DMS 273 treated with DMSO at 0.1 percent for 48 hours (cell line): Measurements from ENCODE around the gene PRR36.

Source experiments
- DNase-seq: peaks from one replicate; lab custom pipeline; 2025; lab: John Stamatoyannopoulos, UW

PRR36 gene

DNA sequence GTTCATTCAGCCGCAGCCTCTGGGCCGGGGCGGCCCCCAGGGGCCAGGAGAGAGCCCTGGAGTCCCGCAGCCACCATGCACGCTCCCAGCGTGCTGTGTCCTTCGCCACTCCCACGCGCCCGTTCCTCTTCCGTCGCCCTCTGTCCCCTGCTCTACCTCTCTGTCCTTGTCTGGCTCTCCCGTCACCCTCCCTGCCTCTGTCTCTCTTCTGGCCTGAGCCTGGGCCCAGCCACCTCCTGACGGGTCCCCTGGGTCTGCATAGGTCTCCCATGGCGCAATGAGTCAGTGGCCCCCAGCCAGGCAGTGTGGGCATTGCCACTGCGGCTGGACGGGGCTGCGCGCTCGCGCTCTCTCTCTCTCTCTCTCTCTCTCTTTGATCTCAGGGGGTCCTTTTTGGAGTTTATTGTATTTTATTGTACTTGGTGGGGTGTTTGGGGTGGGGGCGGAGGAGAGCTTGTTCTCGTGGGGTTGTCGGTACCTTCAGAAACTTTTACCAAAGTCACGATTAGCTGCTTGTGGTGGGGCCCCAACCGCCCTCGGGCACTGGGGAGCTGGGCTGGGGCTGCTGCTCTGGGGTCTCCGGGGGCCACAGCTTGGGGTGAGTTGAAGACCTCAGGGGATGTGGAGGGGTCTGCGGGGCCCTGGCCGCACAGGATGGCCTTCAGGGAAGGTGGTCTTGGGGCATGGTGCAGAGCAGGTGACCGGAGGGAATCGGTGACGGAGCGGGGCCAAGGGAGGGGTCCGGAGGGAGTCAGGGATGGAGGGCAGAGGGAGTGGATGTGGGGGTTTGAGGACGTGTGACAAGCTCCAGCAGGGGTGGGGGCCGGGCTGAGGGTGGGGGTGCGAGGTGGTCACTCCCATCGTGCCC is 38.7 kb upstream of the PRR36 start:
- no peak for DNase-seq

- DNase-seq: no peak
Measured at GRCh38 chr19:7912144-7912696, 38.0 kb upstream of the PRR36 start.

DNA sequence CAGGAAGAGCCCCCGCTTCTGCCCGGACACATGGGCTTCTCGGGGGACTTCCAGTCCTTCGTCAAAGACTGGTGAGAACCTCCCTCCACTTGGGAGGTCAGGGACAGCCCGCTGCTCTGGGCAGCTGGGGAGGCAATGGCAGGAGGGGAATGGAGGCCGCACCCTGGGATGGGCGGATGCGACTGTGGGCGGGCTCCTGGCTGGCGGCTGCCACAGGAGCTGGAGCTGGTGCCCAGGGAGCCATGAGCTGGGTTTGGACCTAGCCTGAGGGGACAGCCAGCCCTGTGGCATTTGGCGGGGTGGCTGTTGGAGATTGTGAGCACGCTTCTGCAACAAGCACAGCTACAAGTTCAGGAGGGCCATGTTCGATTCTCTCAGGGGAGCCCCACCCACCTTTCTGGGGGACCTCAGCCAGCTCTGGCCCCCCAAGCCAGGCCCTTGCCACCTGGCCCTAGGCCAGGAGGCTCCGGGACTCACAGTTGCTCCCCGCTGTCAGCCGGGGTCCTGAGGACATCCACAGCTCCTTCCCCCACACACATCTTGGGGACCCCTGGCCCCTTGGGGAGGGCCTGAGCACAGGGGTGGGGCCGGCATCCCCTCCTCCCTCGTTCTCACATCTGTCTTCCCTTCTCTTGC is 37.4 kb upstream of the PRR36 start:
- DNase-seq: no peak

DNA sequence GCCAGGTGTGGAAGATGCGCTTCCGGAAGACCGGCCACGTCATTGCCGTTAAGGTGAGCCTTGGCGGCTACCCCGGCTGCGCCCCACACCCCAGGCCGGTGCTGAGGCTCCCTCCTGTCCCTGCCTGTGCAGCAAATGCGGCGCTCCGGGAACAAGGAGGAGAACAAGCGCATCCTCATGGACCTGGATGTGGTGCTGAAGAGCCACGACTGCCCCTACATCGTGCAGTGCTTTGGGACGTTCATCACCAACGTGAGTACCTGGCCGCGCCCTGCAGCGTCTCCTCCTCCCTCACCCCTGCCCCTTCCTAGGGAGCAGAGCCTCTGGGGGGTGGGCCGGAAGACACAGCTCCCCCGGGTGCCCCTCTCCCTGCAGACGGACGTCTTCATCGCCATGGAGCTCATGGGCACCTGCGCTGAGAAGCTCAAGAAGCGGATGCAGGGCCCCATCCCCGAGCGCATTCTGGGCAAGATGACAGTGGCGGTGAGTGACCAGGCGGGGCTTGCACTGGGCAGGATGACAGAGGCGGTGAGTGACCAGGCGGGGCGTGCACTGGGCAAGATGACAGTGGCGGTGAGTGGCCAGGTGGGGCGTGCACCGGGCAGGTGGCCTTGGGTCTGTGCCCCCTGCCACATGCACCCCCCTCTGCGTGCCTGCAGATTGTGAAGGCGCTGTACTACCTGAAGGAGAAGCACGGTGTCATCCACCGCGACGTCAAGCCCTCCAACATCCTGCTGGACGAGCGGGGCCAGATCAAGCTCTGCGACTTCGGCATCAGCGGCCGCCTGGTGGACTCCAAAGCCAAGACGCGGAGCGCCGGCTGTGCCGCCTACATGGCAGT is 36.4 kb upstream of the PRR36 start:
- no peak for DNase-seq

GRCh38 chr19:7909471-7910067 is 35.4 kb upstream of the PRR36 start:
- no peak for DNase-seq

- DNase-seq: no peak
Measured at GRCh38 chr19:7908742-7909461, 34.7 kb upstream of the PRR36 start.

DNA sequence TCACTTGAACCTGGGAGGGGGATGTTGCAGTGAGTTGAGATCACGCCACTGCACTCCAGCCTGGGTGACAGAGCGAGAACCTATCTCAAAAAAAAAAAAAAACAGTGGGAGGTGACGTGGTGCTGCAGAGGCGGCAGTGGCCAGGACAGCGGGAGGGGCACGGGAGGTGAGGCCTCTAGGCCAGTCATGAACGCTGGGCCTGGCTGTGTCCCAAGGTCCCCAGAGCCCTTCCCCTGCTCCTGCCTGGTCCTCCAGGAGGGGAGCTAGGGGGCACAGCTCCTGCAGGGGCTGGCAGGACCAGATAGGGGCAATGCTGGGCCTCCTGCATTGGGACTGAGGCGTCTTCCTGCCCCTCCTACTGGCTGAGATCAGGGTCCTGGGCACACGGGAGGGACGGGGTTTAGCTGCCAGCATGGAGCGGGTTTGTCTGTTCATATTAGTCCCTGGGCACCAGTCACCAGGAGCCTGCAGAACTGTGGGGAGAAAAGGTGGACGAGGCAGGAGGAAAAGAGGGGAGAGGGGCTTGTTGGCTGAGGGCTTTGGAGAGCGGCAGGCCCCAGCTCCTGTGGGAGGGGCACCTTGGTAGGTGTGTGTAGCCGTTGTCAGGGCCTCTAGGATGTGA is 34.0 kb upstream of the PRR36 start:
- no peak for DNase-seq

DNA sequence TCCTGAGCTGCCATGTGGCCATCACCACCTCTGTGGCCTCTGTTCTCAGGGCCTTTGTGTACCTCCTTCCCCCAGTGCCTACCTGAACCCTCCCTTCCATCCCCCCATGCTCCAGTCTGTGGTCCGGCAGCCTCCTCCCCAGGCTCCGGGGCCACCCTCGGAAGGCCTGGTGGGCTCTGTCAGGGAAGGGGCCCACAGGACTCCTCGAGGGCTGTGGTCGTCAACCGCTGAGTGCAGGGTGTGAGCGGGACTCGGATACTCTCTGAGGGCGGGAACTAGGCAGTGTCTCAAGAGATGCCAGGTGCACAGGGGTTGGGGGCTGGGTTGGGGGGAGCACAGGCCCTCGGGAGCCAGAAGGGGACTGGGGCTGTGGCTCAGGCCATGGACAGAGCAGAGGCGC is 33.4 kb upstream of the PRR36 start:
- DNase-seq: no peak

DNA sequence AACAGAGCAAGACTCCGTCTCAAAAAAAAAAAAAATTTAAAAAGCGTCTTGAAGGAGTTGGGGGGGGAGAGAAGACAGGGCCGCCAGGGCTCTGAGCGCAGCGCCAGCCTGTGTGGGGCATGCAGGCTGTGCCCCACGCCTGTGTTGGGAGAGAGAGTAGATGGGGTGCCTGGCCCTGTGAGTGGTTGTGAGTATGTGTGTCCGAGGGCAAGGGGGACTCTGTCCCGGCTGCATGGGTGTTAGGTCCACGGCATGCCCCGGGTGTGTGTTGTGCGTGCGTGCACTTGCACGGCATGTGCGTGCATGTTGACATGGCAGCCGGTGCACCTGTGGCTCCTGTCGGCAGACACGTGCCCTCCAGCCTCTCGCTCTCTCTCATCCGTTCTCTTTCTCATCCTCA is 32.9 kb upstream of the PRR36 start:
- DNase-seq: no peak

DNA sequence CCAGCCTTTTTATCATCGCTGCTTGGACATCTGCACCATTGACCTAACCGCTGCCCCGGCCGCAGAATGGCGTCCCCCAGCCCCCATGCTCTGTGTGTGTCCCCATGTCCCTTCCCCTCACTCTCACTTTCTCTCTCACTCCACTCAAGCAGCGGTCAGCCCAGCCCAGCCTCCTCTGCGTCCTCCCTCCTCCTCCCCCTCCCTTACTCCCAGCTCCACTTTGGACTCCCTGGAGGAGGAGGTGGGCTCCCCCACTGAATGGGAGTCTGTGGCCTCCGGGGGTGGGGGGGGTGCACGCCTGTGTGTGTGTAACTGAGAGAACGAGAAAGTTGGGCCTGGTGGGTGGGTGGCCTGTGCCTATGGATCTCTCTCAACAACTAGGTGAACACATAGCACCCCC is 31.7 kb upstream of the PRR36 start:
- no peak for DNase-seq

- DNase-seq: no peak
Measured at GRCh38 chr19:7905268-7905667, 31.1 kb upstream of the PRR36 start.

- DNase-seq: no peak
Measured at GRCh38 chr19:7904074-7905020, 30.2 kb upstream of the PRR36 start.

DNA sequence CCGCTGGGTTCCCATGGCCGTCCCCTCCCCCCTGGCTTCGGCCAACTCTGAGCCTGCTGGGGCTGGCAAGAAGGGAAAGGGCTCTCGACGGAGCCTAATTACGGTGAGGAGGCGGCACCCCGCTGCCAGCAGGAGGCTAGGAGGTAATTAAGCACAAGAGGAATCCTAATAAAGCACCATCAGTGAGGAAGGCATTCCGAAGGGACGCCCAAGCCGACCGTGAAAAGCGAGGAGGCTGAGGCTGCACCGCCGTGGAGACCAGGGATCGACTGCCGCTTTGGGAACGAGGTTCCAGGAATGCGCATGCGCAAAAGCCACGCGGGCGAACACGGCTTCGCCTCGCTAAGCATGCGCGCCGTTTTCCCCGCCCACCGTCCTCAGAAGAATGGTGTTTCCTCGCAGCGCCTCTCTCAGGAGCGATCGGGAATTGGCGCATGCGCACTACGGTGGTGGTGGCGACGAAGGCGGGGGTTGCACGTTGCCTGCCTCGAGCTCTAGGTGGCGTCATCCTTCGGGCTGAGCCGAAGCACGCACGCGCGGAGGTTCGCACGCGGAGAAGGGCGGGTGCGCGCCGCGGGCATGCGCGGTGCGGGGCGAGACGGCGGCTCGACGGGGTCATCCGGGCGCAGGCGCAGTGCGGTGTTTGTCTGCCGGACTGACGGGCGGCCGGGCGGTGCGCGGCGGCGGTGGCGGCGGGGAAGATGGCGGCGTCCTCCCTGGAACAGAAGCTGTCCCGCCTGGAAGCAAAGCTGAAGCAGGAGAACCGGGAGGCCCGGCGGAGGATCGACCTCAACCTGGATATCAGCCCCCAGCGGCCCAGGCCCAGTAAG is 29.3 kb upstream of the PRR36 start, which contains the start of gene MAP2K7:
Gene MAP2K7 (plus strand): TSS at position 634 of the 830 bp plus-strand sequence. CDS start 68 bp downstream, at position 702.
- peak; percentile 97 for DNase-seq

DNA sequence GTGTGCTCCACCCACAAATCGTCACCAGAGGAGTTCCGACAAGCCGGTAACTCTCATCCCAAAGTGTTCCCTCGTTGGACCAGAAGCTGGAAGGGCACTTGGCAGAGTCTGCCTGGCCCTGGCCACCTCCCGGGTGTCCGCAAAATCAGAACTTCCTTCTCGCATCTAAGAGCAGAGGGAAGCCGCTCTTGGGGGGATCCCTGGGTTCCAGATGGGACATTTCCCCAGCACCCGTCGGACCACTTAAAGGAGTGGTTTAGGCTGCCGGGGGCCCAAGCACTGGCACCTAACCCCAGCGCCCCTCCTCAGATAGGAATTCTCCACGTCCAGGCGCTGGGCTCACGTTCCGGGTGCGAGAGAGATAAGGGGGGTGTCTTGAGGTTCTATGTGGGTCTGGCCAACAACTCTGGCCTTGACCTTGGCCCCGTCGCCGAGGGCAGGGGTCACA is 28.6 kb upstream of the PRR36 start:
- no peak for DNase-seq

GRCh38 chr19:7901337-7901736 is 27.1 kb upstream of the PRR36 start:
- DNase-seq: no peak

GRCh38 chr19:7900931-7901330 is 26.7 kb upstream of the PRR36 start:
- no peak for DNase-seq

GRCh38 chr19:7900401-7900870 is 26.2 kb upstream of the PRR36 start:
- no peak for DNase-seq

- no peak for DNase-seq
Measured at GRCh38 chr19:7899751-7900378, 25.7 kb upstream of the PRR36 start.
